HCT116 (cell line): ENCODE measurements around the gene TTLL7. TPM values are rescaled to one million over a fixed set of nuclear protein-coding genes. Genes with fewer than 3 reads are reported as not detected.

Experiments
- ATAC-seq: fragments of 200-7000 bp; cut with Tn5 transposase; 2 replicates; pipeline ENCODE4 v1.9.1; 2020; ENCODE audit warnings: mild to moderate bottlenecking, moderate library complexity
- BruUV-seq: library from RNA; stranded (reverse); fragments of 400-500 nt; replicated peaks from 2 replicates; lab custom pipeline; 2021; lab: Mats Ljungman, UMichigan
- CTCF ChIA-PET: fragments of 300-600 bp; sonication (Branson Sonifier 250); formaldehyde crosslinking; loops from one replicate; lab custom pipeline; 2021; ENCODE audit warnings: antibody characterized with exemption; lab: Charles Lee
- POLR2A ChIA-PET: fragments of 300-600, 350-600 bp; sonication (Branson Sonifier 250); formaldehyde crosslinking; loops from one replicate; lab custom pipeline; 2021; ENCODE audit warnings: antibody characterized with exemption; lab: Charles Lee
- RAD21 ChIA-PET, 2 experiments: fragments of 300-600 bp; sonication (Branson Sonifier 250); formaldehyde crosslinking; loops; one replicate each; lab custom pipeline; 2023; ENCODE audit warnings: low total read pairs in 2 of 2; ENCODE audit not compliant: uncharacterized antibody in 2 of 2, unreplicated experiment in 2 of 2, low non-redundant PET in 1 of 2; lab: Charles Lee
- DNase-seq: peaks from one replicate; pipeline ENCODE4 v3.0.0-alpha.2; 2010; ENCODE audit warnings: low read depth, low spot score
- H2AFZ ChIP-seq: fragments of 200-600 bp; shearing (Covaris generic), sonication (generic); 2 replicates; pipeline ENCODE4 v1.6.1; 2017; ENCODE audit warnings: low read depth, mixed run types, mixed read lengths, antibody characterized with exemption, low read length; ENCODE audit not compliant: poor library complexity, severe bottlenecking
- H3K27ac ChIP-seq: 2 replicates; pipeline ENCODE4 v1.5.1; 2012; ENCODE audit warnings: low read depth, low read length
- H3K27me3 ChIP-seq: fragments of 200-600 bp; sonication (generic); 2 replicates; pipeline ENCODE4 v1.6.1; 2016; ENCODE audit warnings: mixed run types, low read length, mixed read lengths; ENCODE audit not compliant: insufficient read depth
- H3K36me3 ChIP-seq, 2 experiments: fragments of 200-500 bp in 1 of 2; fragments of 200-600 bp in 1 of 2; sonication (Bioruptor generic) in 1 of 2; sonication (generic) in 1 of 2; 2 replicates each; pipeline versions ENCODE4 v1.5.1 to v1.6.1; 2014 to 2016; ENCODE audit warnings: low read length in 2 of 2, inconsistent platforms in 1 of 2, mixed read lengths in 1 of 2, mixed run types in 1 of 2; ENCODE audit not compliant: insufficient read depth in 2 of 2, control insufficient read depth in 1 of 2
- H3K4me1 ChIP-seq, 2 experiments: fragments of 200-600 bp in 1 of 2; sonication (generic) in 1 of 2; 2 replicates each; pipeline versions ENCODE4 v1.5.1 to v1.6.1; 2012 to 2017; ENCODE audit warnings: low read length in 2 of 2, inconsistent platforms in 1 of 2, mild to moderate bottlenecking in 1 of 2, mixed read lengths in 1 of 2, mixed run types in 1 of 2, moderate library complexity in 1 of 2; ENCODE audit not compliant: insufficient read depth in 2 of 2, control insufficient read depth in 1 of 2
- H3K4me2 ChIP-seq: fragments of 200-600 bp; sonication (generic); 2 replicates; pipeline ENCODE4 v1.6.1; 2017; ENCODE audit warnings: mixed run types, low read length, mixed read lengths
- H3K4me3 ChIP-seq, 2 experiments: fragments of 200-600 bp in 1 of 2; sonication (generic) in 1 of 2; replicated peaks in 1 of 2; 2 replicates each; pipeline ENCODE4 v1.5.1; 2011 to 2016; ENCODE audit warnings: low read length in 2 of 2, control low read depth in 1 of 2, low read depth in 1 of 2, mild to moderate bottlenecking in 1 of 2, mixed read lengths in 1 of 2, mixed run types in 1 of 2
- H3K79me2 ChIP-seq: fragments of 200-600 bp; sonication (generic); 2 replicates; pipeline ENCODE4 v1.6.1; 2017; ENCODE audit warnings: mild to moderate bottlenecking, mixed run types, low read length, moderate library complexity, mixed read lengths; ENCODE audit not compliant: insufficient read depth
- H3K9ac ChIP-seq: fragments of 200-600 bp; sonication (generic); 2 replicates; pipeline ENCODE4 v1.6.1; 2016; ENCODE audit warnings: low read length, mixed read lengths
- H3K9me2 ChIP-seq: fragments of 200-600 bp; sonication (generic), shearing (Covaris generic); 2 replicates; pipeline ENCODE4 v1.6.1; 2017; ENCODE audit warnings: mixed run types, mild to moderate bottlenecking, moderate library complexity; ENCODE audit not compliant: insufficient read depth
- H3K9me3 ChIP-seq, 2 experiments: fragments of 200-500 bp in 1 of 2; fragments of 200-600 bp in 1 of 2; sonication (Bioruptor generic) in 1 of 2; sonication (generic) in 1 of 2; 2 replicates each; pipeline ENCODE4 v1.6.1; 2014 to 2017; ENCODE audit warnings: low read length in 2 of 2, mixed read lengths in 2 of 2, inconsistent platforms in 1 of 2, low read depth in 1 of 2, mild to moderate bottlenecking in 1 of 2, mixed run types in 1 of 2, moderate library complexity in 1 of 2; ENCODE audit not compliant: control insufficient read depth in 1 of 2, insufficient read depth in 1 of 2
- H4K20me1 ChIP-seq: fragments of 200-600 bp; sonication (generic), shearing (Covaris generic); 2 replicates; pipeline ENCODE4 v1.6.1; 2017; ENCODE audit warnings: mixed run types, mild to moderate bottlenecking, moderate library complexity; ENCODE audit not compliant: insufficient read depth
- CEBPB ChIP-seq: IDR thresholded peaks from 2 replicates; pipeline ENCODE4 v1.6.1; 2012; ENCODE audit warnings: low read depth
- EGR1 ChIP-seq: IDR thresholded peaks from 2 replicates; pipeline ENCODE4 v1.6.1; 2012; ENCODE audit warnings: low read depth
- ELF1 ChIP-seq: IDR thresholded peaks from 2 replicates; pipeline ENCODE4 v1.6.1; 2012; ENCODE audit warnings: low read depth, borderline replicate concordance
- EZH2 ChIP-seq: fragments of 200-600 bp; sonication (generic); IDR thresholded peaks from 2 replicates; pipeline ENCODE4 v1.6.1; 2017; ENCODE audit warnings: antibody characterized with exemption, mixed run types
- FOSL1 ChIP-seq: IDR thresholded peaks from 2 replicates; pipeline ENCODE4 v1.6.1; 2012; ENCODE audit warnings: low read depth
- JUND ChIP-seq: IDR thresholded peaks from 2 replicates; pipeline ENCODE4 v1.6.1; 2012
- MAX ChIP-seq: IDR thresholded peaks from 2 replicates; pipeline ENCODE4 v1.6.1; 2012
- POLR2A ChIP-seq: IDR thresholded peaks from 2 replicates; pipeline ENCODE4 v1.7.0; 2011; ENCODE audit warnings: borderline replicate concordance; ENCODE audit not compliant: insufficient read depth, insufficient read length; ENCODE audit errors: extremely low read depth
- POLR2AphosphoS5 ChIP-seq: IDR thresholded peaks from 2 replicates; pipeline ENCODE4 v1.6.1; 2011; ENCODE audit warnings: mild to moderate bottlenecking, low read depth, low read length, moderate library complexity
- SIN3A ChIP-seq: IDR thresholded peaks from 2 replicates; pipeline ENCODE4 v1.6.1; 2012; ENCODE audit warnings: low read depth
- TCF7L2 ChIP-seq: IDR thresholded peaks from 2 replicates; pipeline ENCODE4 v1.7.0; 2011; ENCODE audit warnings: borderline replicate concordance, inconsistent platforms; ENCODE audit not compliant: insufficient read depth, insufficient read length; ENCODE audit errors: extremely low read depth
- YY1 ChIP-seq: IDR thresholded peaks from 2 replicates; pipeline ENCODE4 v1.6.1; 2011; ENCODE audit warnings: low read length, low read depth, moderate library complexity, mild to moderate bottlenecking; ENCODE audit not compliant: insufficient replicate concordance; ENCODE audit errors: extremely low read depth
- ZFX ChIP-seq: fragments of 450-650 bp; IDR thresholded peaks from 2 replicates; pipeline ENCODE4 v1.6.1; 2017
- intact Hi-C: fragments of 100-400 bp; cut with micrococcal nuclease; formaldehyde crosslinking; loops from 2 replicates; pipeline ENCODE4 v1.10.0; 2022
- total RNA-seq: library from RNA; stranded (reverse); gene quantifications from one replicate; pipeline ENCODE4 v1.2.1, GENCODE V29; 2021; ENCODE audit not compliant: unreplicated experiment
- TF ChIP-seq, protein P1 (sequence below): IDR thresholded peaks from 2 replicates; pipeline ENCODE4 v1.6.1; 2012; ENCODE audit warnings: low read depth
- TF ChIP-seq, protein P2 (sequence below): IDR thresholded peaks from 2 replicates; pipeline ENCODE4 v1.6.1; 2011; ENCODE audit warnings: mild to moderate bottlenecking, low read length, moderate library complexity; ENCODE audit not compliant: insufficient replicate concordance; ENCODE audit errors: extremely low read depth
- TF ChIP-seq, protein P3 (sequence below): IDR thresholded peaks from 2 replicates; pipeline ENCODE4 v1.6.1; 2012

Gene TTLL7
- total RNA-seq, 1 experiment from 2014 or later = 21.2 TPM

DNA sequence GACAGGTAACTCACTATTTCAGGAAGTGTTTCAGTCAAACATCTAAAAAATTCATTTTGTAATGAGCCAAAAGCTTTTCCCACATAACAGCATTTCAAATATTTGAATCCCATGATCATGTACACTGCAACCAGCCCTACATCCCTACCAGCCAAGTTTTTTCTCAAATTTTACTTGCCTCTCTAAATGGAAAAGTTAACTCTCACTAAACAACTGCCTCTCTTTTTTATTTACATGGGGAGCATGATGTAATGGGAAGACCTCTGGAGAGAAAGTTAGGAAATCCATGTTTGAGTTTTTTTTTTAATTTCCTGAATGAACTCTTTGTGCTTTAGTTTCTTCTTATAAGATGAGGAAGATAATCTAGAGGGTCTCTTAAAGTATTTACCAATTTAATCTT, 70.5 kb downstream of the TTLL7 start:
- ChIA-PET RAD21 (no interaction called here), CTCF (interaction anchor here (0.6 to 1.2 kb wide), 2 partner anchors 194 to 826 kb away, joined by 3 to 5 read pairs; no protein-coding TSS in a partner anchor), POLR2A (no interaction called here)
- Histone ChIP-seq H3K4me2 (no peak overlapping the region), H2AFZ (no peak overlapping the region), H3K9me3 (no peaks in the 10 kb centered on the region), H3K4me1 (no peaks in the 10 kb centered on the region), H3K79me2 (no peaks in the 10 kb centered on the region), H3K36me3 (0 out of 4 replicates have a peak, but pooled peaks cover 0 to 2% of the 10 kb centered on the region in 2 experiments), H3K9me2 (no peaks in the 10 kb centered on the region), H4K20me1 (no peaks in the 10 kb centered on the region), H3K9ac (no peak overlapping the region), H3K27me3 (no peaks in the 10 kb centered on the region), H3K4me3 (no peak overlapping the region), H3K27ac (no peak overlapping the region)
- BruUV-seq = no TSS peak
- TF ChIP-seq, protein P1, sequence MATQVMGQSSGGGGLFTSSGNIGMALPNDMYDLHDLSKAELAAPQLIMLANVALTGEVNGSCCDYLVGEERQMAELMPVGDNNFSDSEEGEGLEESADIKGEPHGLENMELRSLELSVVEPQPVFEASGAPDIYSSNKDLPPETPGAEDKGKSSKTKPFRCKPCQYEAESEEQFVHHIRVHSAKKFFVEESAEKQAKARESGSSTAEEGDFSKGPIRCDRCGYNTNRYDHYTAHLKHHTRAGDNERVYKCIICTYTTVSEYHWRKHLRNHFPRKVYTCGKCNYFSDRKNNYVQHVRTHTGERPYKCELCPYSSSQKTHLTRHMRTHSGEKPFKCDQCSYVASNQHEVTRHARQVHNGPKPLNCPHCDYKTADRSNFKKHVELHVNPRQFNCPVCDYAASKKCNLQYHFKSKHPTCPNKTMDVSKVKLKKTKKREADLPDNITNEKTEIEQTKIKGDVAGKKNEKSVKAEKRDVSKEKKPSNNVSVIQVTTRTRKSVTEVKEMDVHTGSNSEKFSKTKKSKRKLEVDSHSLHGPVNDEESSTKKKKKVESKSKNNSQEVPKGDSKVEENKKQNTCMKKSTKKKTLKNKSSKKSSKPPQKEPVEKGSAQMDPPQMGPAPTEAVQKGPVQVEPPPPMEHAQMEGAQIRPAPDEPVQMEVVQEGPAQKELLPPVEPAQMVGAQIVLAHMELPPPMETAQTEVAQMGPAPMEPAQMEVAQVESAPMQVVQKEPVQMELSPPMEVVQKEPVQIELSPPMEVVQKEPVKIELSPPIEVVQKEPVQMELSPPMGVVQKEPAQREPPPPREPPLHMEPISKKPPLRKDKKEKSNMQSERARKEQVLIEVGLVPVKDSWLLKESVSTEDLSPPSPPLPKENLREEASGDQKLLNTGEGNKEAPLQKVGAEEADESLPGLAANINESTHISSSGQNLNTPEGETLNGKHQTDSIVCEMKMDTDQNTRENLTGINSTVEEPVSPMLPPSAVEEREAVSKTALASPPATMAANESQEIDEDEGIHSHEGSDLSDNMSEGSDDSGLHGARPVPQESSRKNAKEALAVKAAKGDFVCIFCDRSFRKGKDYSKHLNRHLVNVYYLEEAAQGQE = no peak
- TF ChIP-seq, protein P2, sequence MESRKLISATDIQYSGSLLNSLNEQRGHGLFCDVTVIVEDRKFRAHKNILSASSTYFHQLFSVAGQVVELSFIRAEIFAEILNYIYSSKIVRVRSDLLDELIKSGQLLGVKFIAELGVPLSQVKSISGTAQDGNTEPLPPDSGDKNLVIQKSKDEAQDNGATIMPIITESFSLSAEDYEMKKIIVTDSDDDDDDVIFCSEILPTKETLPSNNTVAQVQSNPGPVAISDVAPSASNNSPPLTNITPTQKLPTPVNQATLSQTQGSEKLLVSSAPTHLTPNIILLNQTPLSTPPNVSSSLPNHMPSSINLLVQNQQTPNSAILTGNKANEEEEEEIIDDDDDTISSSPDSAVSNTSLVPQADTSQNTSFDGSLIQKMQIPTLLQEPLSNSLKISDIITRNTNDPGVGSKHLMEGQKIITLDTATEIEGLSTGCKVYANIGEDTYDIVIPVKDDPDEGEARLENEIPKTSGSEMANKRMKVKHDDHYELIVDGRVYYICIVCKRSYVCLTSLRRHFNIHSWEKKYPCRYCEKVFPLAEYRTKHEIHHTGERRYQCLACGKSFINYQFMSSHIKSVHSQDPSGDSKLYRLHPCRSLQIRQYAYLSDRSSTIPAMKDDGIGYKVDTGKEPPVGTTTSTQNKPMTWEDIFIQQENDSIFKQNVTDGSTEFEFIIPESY = no peak
- TF ChIP-seq EZH2 = no peak
- no peak for TF ChIP-seq SIN3A
- TF ChIP-seq TCF7L2 = no peak
- TF ChIP-seq POLR2AphosphoS5 = no peak
- TF ChIP-seq JUND = no peak
- TF ChIP-seq FOSL1 = no peak
- no peak for TF ChIP-seq ELF1
- no peak for TF ChIP-seq POLR2A
- no peak for TF ChIP-seq YY1
- TF ChIP-seq MAX = no peak
- no peak for TF ChIP-seq EGR1
- TF ChIP-seq, protein P3, sequence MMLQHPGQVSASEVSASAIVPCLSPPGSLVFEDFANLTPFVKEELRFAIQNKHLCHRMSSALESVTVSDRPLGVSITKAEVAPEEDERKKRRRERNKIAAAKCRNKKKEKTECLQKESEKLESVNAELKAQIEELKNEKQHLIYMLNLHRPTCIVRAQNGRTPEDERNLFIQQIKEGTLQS = no peak
- TF ChIP-seq ZFX = no peak
- TF ChIP-seq CEBPB = no peak
- intact Hi-C loops = no loop called here
- ATAC-seq = no peak
- no peak for DNase-seq
